K562 (cell line): ENCODE measurements around the gene IL37. TPM values are rescaled to one million over a fixed set of nuclear protein-coding genes. Genes with fewer than 3 reads are reported as not detected.
A peak's percentile ranks its signal among the peaks of the same experiment; 100 is the strongest.

Experiments used
- ATAC-seq: fragments of 200-7000 bp; cut with Tn5 transposase; 3 replicates; pipeline ENCODE4 v1.9.1; 2020; ENCODE audit warnings: moderate library complexity
- BruUV-seq: library from RNA; stranded (reverse); fragments of 400-500 nt; replicated peaks from 2 replicates; lab custom pipeline; 2021; lab: Mats Ljungman, UMichigan
- CTCF ChIA-PET: fragments of 300-600 bp; formaldehyde crosslinking; extraction: SDS; loops from one replicate; lab custom pipeline; 2021; ENCODE audit warnings: low intra/inter-chr PET ratio; lab: Yijun Ruan, JAX
- POLR2A ChIA-PET: fragments of 300-600, 350-650 bp; sonication (Branson Sonifier 250); formaldehyde crosslinking; extraction: SDS; loops from one replicate; lab custom pipeline; 2021; ENCODE audit warnings: antibody characterized with exemption, inconsistent platforms; lab: Yijun Ruan, JAX
- DNase-seq, 4 experiments: peaks; one replicate each; pipeline versions ENCODE4 v3.0.0 to v3.0.0-alpha.2; 2011 to 2018; ENCODE audit warnings: low spot score in 3 of 4, mixed read lengths in 3 of 4; ENCODE audit errors: extremely low read depth in 1 of 4
- FAIRE-seq: peaks from 2 replicates; lab custom pipeline; 2011; peaks lifted over from hg19 to GRCh38; lab: Jason Lieb, UNC
- H2AFZ ChIP-seq: 2 replicates; pipeline ENCODE4 v1.6.0; 2011; ENCODE audit warnings: low read depth, low read length, control low read depth, inconsistent platforms
- H3K27ac ChIP-seq: fragments of 200-600 bp; 3 replicates; pipeline ENCODE4 v1.8.0; 2011; ENCODE audit warnings: low read depth, mild to moderate bottlenecking, control low read depth, inconsistent platforms, low read length, moderate library complexity, mixed read lengths; ENCODE audit errors: extremely low read depth
- H3K27me3 ChIP-seq, 2 experiments: fragments of 300-600 bp in 1 of 2; 2 replicates in 1 of 2; 3 replicates in 1 of 2; pipeline versions ENCODE4 v1.6.0 to v1.8.0; 2011; ENCODE audit warnings: inconsistent platforms in 2 of 2, low read length in 2 of 2, mild to moderate bottlenecking in 1 of 2, mixed read lengths in 1 of 2, moderate library complexity in 1 of 2; ENCODE audit not compliant: control insufficient read depth in 2 of 2, insufficient read depth in 2 of 2
- H3K36me3 ChIP-seq: fragments of 300-600 bp; 3 replicates; pipeline ENCODE4 v1.8.0; 2011; ENCODE audit warnings: mild to moderate bottlenecking, low read length, inconsistent platforms; ENCODE audit not compliant: control insufficient read depth, insufficient read depth
- H3K4me1 ChIP-seq, 2 experiments: fragments of 200-600 bp in 1 of 2; replicated peaks in 1 of 2; 2 replicates in 1 of 2; 3 replicates in 1 of 2; pipeline versions ENCODE4 v1.5.1 to v1.8.0; 2011; ENCODE audit warnings: inconsistent platforms in 2 of 2, low read length in 2 of 2, mild to moderate bottlenecking in 1 of 2, mixed read lengths in 1 of 2, moderate library complexity in 1 of 2; ENCODE audit not compliant: control insufficient read depth in 2 of 2, insufficient read depth in 2 of 2
- H3K4me2 ChIP-seq: 2 replicates; pipeline ENCODE4 v1.6.1; 2011; ENCODE audit warnings: low read length, control low read depth, inconsistent platforms, mixed read lengths; ENCODE audit not compliant: insufficient read depth
- H3K4me3 ChIP-seq: fragments of 200-600 bp; sonication (generic), shearing (Covaris generic); 2 replicates; pipeline ENCODE4 v1.5.1; 2016; ENCODE audit warnings: control low read depth, inconsistent platforms
- H3K79me2 ChIP-seq: fragments of 200-600 bp; 3 replicates; pipeline ENCODE4 v1.8.0; 2011; ENCODE audit warnings: low read length, inconsistent platforms; ENCODE audit not compliant: control insufficient read depth, insufficient read depth
- H3K9ac ChIP-seq, 2 experiments: 2 replicates each; pipeline versions ENCODE4 v1.6.0 to v1.6.1; 2011; ENCODE audit warnings: low read depth in 2 of 2, low read length in 2 of 2, control low read depth in 1 of 2, inconsistent platforms in 1 of 2, mild to moderate bottlenecking in 1 of 2, mixed read lengths in 1 of 2; ENCODE audit not compliant: insufficient read depth in 1 of 2
- H3K9me1 ChIP-seq: one replicate; pipeline ENCODE4 v1.6.0; 2011; ENCODE audit warnings: inconsistent platforms, mild to moderate bottlenecking, low read length, moderate library complexity; ENCODE audit not compliant: control insufficient read depth, insufficient read depth
- H3K9me3 ChIP-seq: replicated peaks from 2 replicates; pipeline ENCODE4 v1.5.1; 2011; ENCODE audit warnings: low read depth, low read length, inconsistent platforms; ENCODE audit not compliant: control insufficient read depth, insufficient read depth
- H4K20me1 ChIP-seq: replicated peaks from 2 replicates; pipeline ENCODE4 v1.6.1; 2011; ENCODE audit warnings: low read length, inconsistent platforms, mixed read lengths; ENCODE audit not compliant: control insufficient read depth, insufficient read depth
- CBFA2T3 ChIP-seq: fragments of 450-650 bp; IDR thresholded peaks from 2 replicates; pipeline ENCODE4 v1.6.1; 2017
- CHD1 ChIP-seq: fragments of 200-600 bp; sonication (generic); IDR thresholded peaks from one replicate; pipeline ENCODE4 v1.6.1; 2012; ENCODE audit warnings: mild to moderate bottlenecking, moderate library complexity, low read length, inconsistent platforms
- HCFC1 ChIP-seq: IDR thresholded peaks from 2 replicates; pipeline ENCODE4 v1.6.1; 2012; ENCODE audit warnings: low read depth, low read length, improper control_type of control experiment
- KDM1A ChIP-seq, 2 experiments: fragments of 450-650 bp; IDR thresholded peaks; 2 replicates each; pipeline ENCODE4 v1.6.1; 2016; ENCODE audit warnings: mild to moderate bottlenecking in 2 of 2
- MECOM ChIP-seq: fragments of 250-450 bp; sonication (Bioruptor Pico); IDR thresholded peaks from 2 replicates; pipeline ENCODE4 v1.8.0; 2022; ENCODE audit warnings: inconsistent platforms
- NR2C1 ChIP-seq, 2 experiments: fragments of 450-650 bp; IDR thresholded peaks; 2 replicates each; pipeline ENCODE4 v1.6.1; 2017; ENCODE audit warnings: mild to moderate bottlenecking in 2 of 2, antibody characterized with exemption in 1 of 2, inconsistent platforms in 1 of 2, missing compliant biosample characterization in 1 of 2, missing genetic modification characterization in 1 of 2
- PHB2 ChIP-seq: fragments of 450-650 bp; IDR thresholded peaks from 2 replicates; pipeline ENCODE4 v1.6.1; 2017; ENCODE audit warnings: low read depth
- ZFP36 ChIP-seq: fragments of 150-350 bp; IDR thresholded peaks from 2 replicates; pipeline ENCODE4 v1.6.1; 2018; ENCODE audit warnings: low read length, low read depth; ENCODE audit not compliant: partially characterized antibody
- ZNF232 ChIP-seq: sonication (generic); formaldehyde crosslinking; IDR thresholded peaks from 2 replicates; pipeline ENCODE4 v1.8.0; 2022; ENCODE audit warnings: mild to moderate bottlenecking, missing genetic modification reagents
- WGBS: fragments of 100-300 bp; shearing (Covaris generic); methylation state at CpG from one replicate; pipeline ENCODE4 v1.1.6; 2016; ENCODE audit warnings: low coverage, mixed read lengths; ENCODE audit not compliant: insufficient coverage; ENCODE audit errors: missing lambda C conversion rate; 5-methylcytosine and 5-hydroxymethylcytosine counted together
- in situ Hi-C: fragments of 300-500 bp; cut with MboI; formaldehyde crosslinking; loops from 4 replicates; pipeline ENCODE4 v1.15.0; 2018; ENCODE audit warnings: inconsistent platforms, mixed read lengths
- intact Hi-C: fragments of 100-400 bp; cut with micrococcal nuclease; formaldehyde crosslinking; loops from 2 replicates; pipeline ENCODE4 v1.14.2; 2022
- polyA plus RNA-seq, 8 experiments: library from polyadenylated mRNA; depleted of rRNA in 4 of 8; stranded (reverse) in 5 of 8; unstranded in 3 of 8; fragments of >200 nt; fragmentation: Nextera tagmentation in 2 of 8; fragmentation: Illumina TruSeq in 1 of 8; extraction: Ambion mirVana in 2 of 8; extraction: Trizol in 1 of 8; gene quantifications; 2 replicates each; pipeline versions ENCODE4 v1.2.1 to v1.2.3, GENCODE V29; 2011 to 2014; ENCODE audit warnings: inconsistent platforms in 1 of 8, missing spikeins in 1 of 8
- total RNA-seq, 7 experiments: library from RNA; depleted of rRNA in 6 of 7; stranded (reverse); fragments of >200 nt in 6 of 7; fragmentation: Illumina TruSeq in 2 of 7; extraction: Trizol in 2 of 7; gene quantifications; 2 replicates each; pipeline versions ENCODE4 v1.2.1 to v1.2.3, GENCODE V29; 2011 to 2021; ENCODE audit warnings: low replicate concordance in 1 of 7
- TF ChIP-seq, protein P1 (sequence below), 2 experiments: fragments of 450-650 bp in 1 of 2; sonication (generic) in 1 of 2; formaldehyde crosslinking; conservative IDR thresholded peaks; 2 replicates each; pipeline versions ENCODE4 v1.4.0 to v1.8.1; 2020 to 2022; ENCODE audit warnings: mild to moderate bottlenecking in 1 of 2, missing genetic modification reagents in 1 of 2

The IL37 gene
- total and polyA plus RNA-seq, 9 of the 15 experiments (the other 6 are each of a cell fraction or from before 2014, with no cell fraction given), result not detected

GRCh38 chr2:112946086-112946485 lies 35.1 kb downstream of the IL37 start (continued):
- no peak for TF ChIP-seq MECOM
- no peak for TF ChIP-seq ZNF232 (CRISPR knock-in tag)
- TF ChIP-seq CBFA2T3, result no peak
- TF ChIP-seq KDM1A (IDR thresholded peaks at IDR 0.05), result no peak

DNA sequence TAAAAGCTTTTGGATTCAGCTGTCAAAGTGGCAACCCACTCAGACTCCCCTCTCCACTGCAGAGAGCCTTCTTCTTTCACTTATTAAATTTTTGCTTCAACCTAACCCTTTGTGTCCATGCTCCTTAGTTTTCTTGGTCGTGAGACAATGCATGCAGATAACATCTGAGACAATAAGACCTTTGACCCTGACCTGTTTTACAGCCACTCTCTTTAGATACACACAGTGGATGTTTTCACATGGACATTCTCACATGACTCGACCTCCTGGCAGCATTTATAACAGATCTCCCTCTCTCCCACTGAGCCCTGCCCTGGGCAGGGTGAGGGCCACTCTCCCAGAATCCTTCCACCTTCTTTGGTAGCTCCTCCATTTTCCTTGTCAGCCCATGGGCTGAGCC lies 36.4 kb downstream of the IL37 start:
- H3K9ac ChIP-seq, result no peak overlapping the region
- CTCF ChIA-PET, result no interaction called here
- TF ChIP-seq, protein P1, sequence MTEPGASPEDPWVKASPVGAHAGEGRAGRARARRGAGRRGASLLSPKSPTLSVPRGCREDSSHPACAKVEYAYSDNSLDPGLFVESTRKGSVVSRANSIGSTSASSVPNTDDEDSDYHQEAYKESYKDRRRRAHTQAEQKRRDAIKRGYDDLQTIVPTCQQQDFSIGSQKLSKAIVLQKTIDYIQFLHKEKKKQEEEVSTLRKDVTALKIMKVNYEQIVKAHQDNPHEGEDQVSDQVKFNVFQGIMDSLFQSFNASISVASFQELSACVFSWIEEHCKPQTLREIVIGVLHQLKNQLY (CRISPR knock-in tag; conservative IDR thresholded peaks at IDR 0.05), result no peak
- TF ChIP-seq PHB2 (no peak), CHD1 (no peak), NR2C1 (IDR thresholded peaks at IDR 0.05) (peak; percentile 30; the same call in 1 of the 2 replicates), NR2C1 (tag; IDR thresholded peaks at IDR 0.05) (no peak), ZFP36 (peak; percentile 57), HCFC1 (no peak)
- no peak for FAIRE-seq
- peaks cover 2 to 12% of the 10 kb centered on the region in 2 experiments; a peak in 3 of 5 replicates for H3K27me3 ChIP-seq
- H2AFZ ChIP-seq, result no peak overlapping the region
- in situ Hi-C loops (no loop called here), intact Hi-C loops (no loop called here)
- WGBS, result 0% methylated on average over 2 of the region's 2 CpGs
- DNase-seq, result no peak
- no peaks in the 10 kb centered on the region for H3K79me2 ChIP-seq
- H3K9me1 ChIP-seq, result no peaks in the 10 kb centered on the region
- POLR2A ChIA-PET, result interaction anchor here (0.8 to 2.1 kb wide), 2 partner anchors 9 to 69 kb away, joined by 3 to 6 read pairs; no protein-coding TSS in a partner anchor
- no peaks in the 10 kb centered on the region for H4K20me1 ChIP-seq
- no peaks in the 10 kb centered on the region for H3K4me1 ChIP-seq
- H3K4me2 ChIP-seq, result no peak overlapping the region
- no peak overlapping the region for H3K4me3 ChIP-seq
- no TSS peak for BruUV-seq
- no peak for ATAC-seq
- no peak overlapping the region for H3K27ac ChIP-seq
- H3K36me3 ChIP-seq, result no peaks in the 10 kb centered on the region
- no peaks in the 10 kb centered on the region for H3K9me3 ChIP-seq
